Activated T-cell treated with anti-CD3 and anti-CD28 coated beads, Interleukin-2, amount 50 U/mL, for 72 hours (primary cell): ENCODE data around the gene GK. TPM values are rescaled to one million over a fixed set of nuclear protein-coding genes. Genes with fewer than 3 reads are reported as not detected.
"Not testable (repeated sequence)": the region's sequence is repeated elsewhere in the genome, so short reads cannot be mapped to it uniquely, and the experiment has no call there.

ENCODE experiments used
- ATAC-seq, 2 donors: fragments of 150-1000 bp; cut with Tn5 transposase; replicated peaks in 1 of 2; 2 replicates each; pipeline ENCODE4 v1.10.0; 2021; ENCODE audit warnings: moderate library complexity in 2 of 2, mild to moderate bottlenecking in 1 of 2
- DNase-seq, 2 donors: peaks; one replicate each; pipeline ENCODE4 v3.0.0; 2021 to 2022; ENCODE audit warnings: mixed read lengths in 1 of 2
- H3K27ac Mint-ChIP-seq: one replicate; pipeline ENCODE4 v1.8.0; 2022; ENCODE audit warnings: mild to moderate bottlenecking, moderate library complexity, mixed read lengths
- H3K27me3 Mint-ChIP-seq: one replicate; pipeline ENCODE4 v1.8.0; 2022; ENCODE audit warnings: low read depth, mixed read lengths
- H3K36me3 Mint-ChIP-seq, 2 donors: one replicate each; pipeline ENCODE4 v1.8.0; 2022; ENCODE audit warnings: mixed read lengths in 2 of 2, mild to moderate bottlenecking in 1 of 2; ENCODE audit not compliant: insufficient read depth in 2 of 2
- H3K4me1 Mint-ChIP-seq: one replicate; pipeline ENCODE4 v1.8.0; 2022; ENCODE audit warnings: low read depth, mixed read lengths
- H3K4me3 Mint-ChIP-seq, 2 donors: one replicate each; pipeline ENCODE4 v1.8.0; 2022; ENCODE audit warnings: mild to moderate bottlenecking in 2 of 2, mixed read lengths in 2 of 2, moderate library complexity in 2 of 2
- H3K9me3 Mint-ChIP-seq, 2 donors: one replicate each; pipeline ENCODE4 v1.8.0; 2022; ENCODE audit warnings: mixed read lengths in 2 of 2
- total RNA-seq, 2 donors: library from RNA; stranded (reverse); gene quantifications; one replicate each; pipeline ENCODE4 v1.2.3, GENCODE V29; 2022

Gene GK
- 100 to 1,000 TPM; 242 to 272 TPM for total RNA-seq

- Mint-ChIP-seq H3K4me1 (peaks cover 55% of the 10 kb centered on the region), H3K36me3 (peaks cover 10 to 30% of the 10 kb centered on the region in 2 donors), H3K4me3 (peak within 1 kb of the TSS; percentile 84 to 96), H3K27me3 (no peaks in the 10 kb centered on the region), H3K9me3 (peaks cover 0 to 2% of the 10 kb centered on the region in 2 donors), H3K27ac (peak within 1 kb of the TSS; percentile 98)
- DNase-seq (no peak), ATAC-seq (no peak)
These were observed at the start of gene GK for GRCh38 chrX:30653415-30654131. GK (plus strand) TSS chrX:30653423; CDS start chrX:30653538, 115 bp downstream.

GRCh38 chrX:30607155-30607554 lies 46.1 kb upstream of the GK start:
- no peaks in the 10 kb centered on the region for H3K9me3 Mint-ChIP-seq
- no peak for DNase-seq
- H3K36me3 Mint-ChIP-seq, result no peaks in the 10 kb centered on the region
- ATAC-seq, result no peak
- H3K27ac Mint-ChIP-seq, result no peak overlapping the region
- H3K4me3 Mint-ChIP-seq, result no peak overlapping the region
- H3K4me1 Mint-ChIP-seq, result no peaks in the 10 kb centered on the region
- peaks cover 12% of the 10 kb centered on the region for H3K27me3 Mint-ChIP-seq

DNA sequence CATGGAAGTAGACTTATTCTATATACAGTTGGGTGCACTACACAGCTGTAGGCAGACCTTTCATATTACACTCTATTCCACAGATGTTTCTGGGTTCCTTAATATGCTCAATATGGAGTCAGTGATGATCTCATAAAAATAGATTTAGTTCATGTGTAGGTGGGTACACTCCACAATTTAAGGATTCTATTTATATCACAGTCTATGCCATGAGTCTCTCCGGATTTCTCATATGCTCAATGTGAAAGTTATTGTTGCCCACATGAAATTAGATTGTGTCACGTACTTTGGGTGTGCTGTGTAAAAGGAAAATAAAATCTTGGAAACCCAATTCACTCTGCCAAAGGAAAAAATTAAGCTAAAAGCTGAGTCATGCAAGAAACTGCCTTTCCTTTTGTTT lies 43.2 kb upstream of the GK start:
- no peak overlapping the region for H3K4me3 Mint-ChIP-seq
- no peaks in the 10 kb centered on the region for H3K4me1 Mint-ChIP-seq
- ATAC-seq, result peak in 1 of 2 donors; percentile 48
- no peak for DNase-seq
- no peaks in the 10 kb centered on the region for H3K9me3 Mint-ChIP-seq
- no peak overlapping the region for H3K27ac Mint-ChIP-seq
- H3K27me3 Mint-ChIP-seq, result peaks cover 6% of the 10 kb centered on the region
- no peaks in the 10 kb centered on the region for H3K36me3 Mint-ChIP-seq

- no peaks in the 10 kb centered on the region for H3K36me3 Mint-ChIP-seq
- DNase-seq (no peak), ATAC-seq (no peak)
- no peak overlapping the region for H3K4me3 Mint-ChIP-seq
- no peak overlapping the region for H3K27ac Mint-ChIP-seq
- peaks cover 11% of the 10 kb centered on the region for H3K27me3 Mint-ChIP-seq
- no peaks in the 10 kb centered on the region for H3K4me1 Mint-ChIP-seq
- H3K9me3 Mint-ChIP-seq, result no peaks in the 10 kb centered on the region
These were observed 41.0 kb upstream of the GK start for GRCh38 chrX:30612250-30612655.

DNA sequence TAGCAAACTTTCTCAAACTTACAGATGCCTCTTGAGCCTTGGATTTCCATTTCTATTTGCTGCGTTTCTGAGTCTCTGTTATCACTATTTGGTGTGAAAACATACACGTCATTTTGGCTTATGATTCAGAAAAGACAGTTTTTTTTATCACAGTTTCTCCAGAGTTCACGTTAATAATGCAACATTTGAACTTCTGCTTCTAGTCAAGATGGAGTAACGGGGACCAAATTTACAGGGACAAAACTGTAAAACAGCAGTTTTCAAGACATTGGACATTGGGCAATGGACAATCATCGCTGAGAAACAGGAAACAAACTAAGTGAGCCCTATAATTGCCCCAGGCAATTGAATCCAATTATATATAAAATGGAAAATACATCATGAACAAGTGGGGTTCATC lies 39.5 kb upstream of the GK start:
- Mint-ChIP-seq H3K9me3 (no peaks in the 10 kb centered on the region), H3K4me3 (no peak overlapping the region), H3K27me3 (peaks cover 10% of the 10 kb centered on the region), H3K27ac (no peak overlapping the region), H3K36me3 (no peaks in the 10 kb centered on the region), H3K4me1 (no peaks in the 10 kb centered on the region)
- DNase-seq (no peak), ATAC-seq (no peak)

- Mint-ChIP-seq H3K36me3 (no peaks in the 10 kb centered on the region), H3K27me3 (peaks cover 10% of the 10 kb centered on the region), H3K4me3 (peak overlapping the region in 1 of 2 donors; percentile 23), H3K9me3 (no peaks in the 10 kb centered on the region), H3K27ac (no peak overlapping the region), H3K4me1 (no peaks in the 10 kb centered on the region)
- DNase-seq (peak in 1 of 2 donors; percentile 1), ATAC-seq (peak; percentile 82 to 100)
These were observed 38.0 kb upstream of the GK start for GRCh38 chrX:30615229-30615628.

- peaks cover 9 to 15% of the 10 kb centered on the region in 2 donors for H3K36me3 Mint-ChIP-seq
- no peaks in the 10 kb centered on the region for H3K4me1 Mint-ChIP-seq
- DNase-seq, result no peak
These were observed 35.0 kb upstream of the GK start for GRCh38 chrX:30618160-30618765.

DNA sequence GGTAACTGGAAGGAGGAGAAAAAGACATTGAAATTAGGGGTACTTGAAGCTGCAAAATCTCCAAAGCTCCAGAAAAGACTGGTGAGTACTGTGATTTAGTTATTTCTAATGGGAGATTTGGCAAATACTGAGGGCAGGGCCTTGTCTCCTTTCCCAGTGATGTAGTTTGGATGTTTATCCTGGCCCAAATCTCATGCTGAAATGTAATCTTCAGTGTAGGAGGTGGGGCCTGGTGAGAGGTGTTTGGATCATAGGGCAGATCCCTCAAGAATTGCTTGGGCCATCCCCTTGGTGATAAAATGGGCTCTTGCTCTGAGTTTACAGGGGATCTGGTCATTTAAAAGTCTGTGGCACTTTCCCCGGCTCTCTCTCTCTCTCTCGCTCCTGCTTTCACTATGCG lies 33.1 kb upstream of the GK start:
- ATAC-seq (no peak), DNase-seq (no peak)
- H3K27me3 Mint-ChIP-seq, result peaks cover 10% of the 10 kb centered on the region
- H3K36me3 Mint-ChIP-seq, result peaks cover 9 to 17% of the 10 kb centered on the region in 2 donors
- peaks cover 8 to 16% of the 10 kb centered on the region in 2 donors for H3K9me3 Mint-ChIP-seq
- no peak overlapping the region for H3K27ac Mint-ChIP-seq
- H3K4me3 Mint-ChIP-seq, result no peak overlapping the region
- no peaks in the 10 kb centered on the region for H3K4me1 Mint-ChIP-seq

More at GRCh38 chrX:30618160-30618765, 35.0 kb upstream of the GK start:
- peaks cover 8 to 10% of the 10 kb centered on the region in 2 donors for H3K9me3 Mint-ChIP-seq
- no peak for ATAC-seq
- no peak overlapping the region for H3K27ac Mint-ChIP-seq
- H3K4me3 Mint-ChIP-seq, result no peak overlapping the region
- H3K27me3 Mint-ChIP-seq, result peaks cover 10% of the 10 kb centered on the region

DNA sequence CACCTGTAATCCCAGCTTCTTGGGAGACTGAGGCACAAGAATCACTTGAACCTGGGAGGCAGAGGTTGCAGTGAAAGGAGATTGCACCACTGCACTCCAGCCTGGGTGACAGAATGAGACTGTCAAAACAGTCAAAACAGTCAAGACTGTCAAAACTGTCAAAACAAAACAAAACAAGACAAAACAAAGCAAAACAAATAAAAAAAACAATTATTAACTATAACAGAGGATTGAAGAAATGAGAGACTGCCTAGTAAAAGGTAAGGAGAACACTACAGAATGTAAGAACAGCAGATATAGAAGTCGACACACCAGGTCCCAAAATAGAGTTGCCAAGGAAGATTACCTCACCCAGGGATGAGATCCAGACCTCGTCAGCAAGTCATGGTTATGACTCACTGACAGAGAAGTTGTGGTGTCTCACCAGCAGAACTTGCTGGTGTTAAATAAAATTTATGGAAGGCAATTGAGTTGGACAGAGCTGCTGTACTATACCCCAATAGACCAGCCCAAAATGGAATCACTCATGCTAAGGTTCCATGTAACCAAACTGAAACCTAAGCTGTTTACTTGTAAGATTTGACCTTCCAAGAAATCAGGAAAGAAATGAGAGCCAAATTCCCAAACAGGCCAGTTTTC lies 32.1 kb upstream of the GK start:
- Mint-ChIP-seq H3K4me3 (no peak overlapping the region), H3K27ac (no peak overlapping the region), H3K27me3 (peaks cover 9% of the 10 kb centered on the region), H3K9me3 (peaks cover 8 to 16% of the 10 kb centered on the region in 2 donors), H3K36me3 (peaks cover 9 to 17% of the 10 kb centered on the region in 2 donors), H3K4me1 (no peaks in the 10 kb centered on the region)
- DNase-seq (no peak), ATAC-seq (peak in 1 of 2 donors; percentile 38)

- H3K27me3 Mint-ChIP-seq, result no peaks in the 10 kb centered on the region
- H3K27ac Mint-ChIP-seq, result no peak overlapping the region
- ATAC-seq (no peak), DNase-seq (no peak)
- peaks cover 9 to 17% of the 10 kb centered on the region in 2 donors for H3K36me3 Mint-ChIP-seq
- peaks cover 8 to 16% of the 10 kb centered on the region in 2 donors for H3K9me3 Mint-ChIP-seq
- no peak overlapping the region for H3K4me3 Mint-ChIP-seq
- no peaks in the 10 kb centered on the region for H3K4me1 Mint-ChIP-seq
These were observed 30.9 kb upstream of the GK start for GRCh38 chrX:30622361-30622760.

GRCh38 chrX:30626402-30626801 lies 26.8 kb upstream of the GK start:
- Mint-ChIP-seq H3K36me3 (peaks cover 4 to 12% of the 10 kb centered on the region in 2 donors), H3K4me3 (no peak overlapping the region), H3K27me3 (no peaks in the 10 kb centered on the region), H3K4me1 (no peaks in the 10 kb centered on the region), H3K9me3 (peaks cover 0 to 10% of the 10 kb centered on the region in 2 donors), H3K27ac (no peak overlapping the region)
- ATAC-seq (no peak), DNase-seq (no peak)

GRCh38 chrX:30627818-30628652 lies 25.2 kb upstream of the GK start:
- Mint-ChIP-seq H3K36me3 (peaks cover 0 to 4% of the 10 kb centered on the region in 2 donors), H3K27me3 (no peaks in the 10 kb centered on the region), H3K27ac (no peak overlapping the region), H3K9me3 (peaks cover 0 to 7% of the 10 kb centered on the region in 2 donors), H3K4me1 (no peaks in the 10 kb centered on the region), H3K4me3 (no peak overlapping the region)
- DNase-seq, result no peak
- no peak for ATAC-seq

DNA sequence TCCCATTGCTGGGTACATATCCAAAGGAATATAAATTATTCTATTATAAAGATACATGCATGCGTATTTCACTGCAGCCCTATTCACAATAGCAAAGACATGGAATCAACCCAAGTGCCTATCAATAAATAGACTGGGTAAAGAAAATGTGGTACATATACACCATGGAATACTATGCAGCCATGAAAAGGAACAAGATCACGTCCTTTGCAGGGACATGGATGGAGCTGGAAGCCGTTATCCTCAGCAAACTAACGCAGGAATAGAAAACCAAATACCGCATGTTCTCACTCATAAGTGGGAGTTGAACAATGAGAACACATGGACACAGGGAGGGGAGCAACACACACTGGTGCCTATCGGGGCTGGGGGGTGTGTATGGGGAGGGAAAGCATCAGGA lies 19.2 kb upstream of the GK start:
- H3K36me3 Mint-ChIP-seq, H3K9me3 Mint-ChIP-seq, H3K27ac Mint-ChIP-seq, H3K4me1 Mint-ChIP-seq, H3K4me3 Mint-ChIP-seq, ATAC-seq, DNase-seq, H3K27me3 Mint-ChIP-seq: not testable (repeated sequence)
